Caco-2 (cell line): ENCODE measurements around the gene KCNH8. TPM values are rescaled to one million over a fixed set of nuclear protein-coding genes. Genes with fewer than 3 reads are reported as not detected.

Source experiments
- BruUV-seq: library from RNA; stranded (reverse); fragments of 400-500 nt; replicated peaks from 2 replicates; lab custom pipeline; 2021; lab: Mats Ljungman, UMichigan
- CTCF ChIA-PET: fragments of 300-600 bp; sonication (Branson Sonifier 250); formaldehyde crosslinking; loops from one replicate; lab custom pipeline; 2022; ENCODE audit warnings: antibody characterized with exemption; lab: Charles Lee
- POLR2A ChIA-PET: fragments of 300-600 bp; sonication (Branson Sonifier 250); formaldehyde crosslinking; loops from one replicate; lab custom pipeline; 2022; ENCODE audit warnings: antibody characterized with exemption; lab: Charles Lee
- DNase-seq, 2 experiments: peaks; one replicate each; pipeline versions ENCODE4 v3.0.0 to v3.0.0-alpha.2; 2020 to 2022
- H3K27me3 ChIP-seq: replicated peaks from 2 replicates; pipeline ENCODE4 v1.6.0; 2011; ENCODE audit warnings: low read length; ENCODE audit not compliant: control insufficient read depth, insufficient read depth
- H3K36me3 ChIP-seq: 2 replicates; pipeline ENCODE4 v1.5.1; 2011; ENCODE audit warnings: low read length; ENCODE audit not compliant: control insufficient read depth, insufficient read depth
- H3K4me1 ChIP-seq: fragments of 250-450 bp; sonication (Bioruptor Pico); 2 replicates; pipeline ENCODE4 v1.5.1; 2020; ENCODE audit warnings: mild to moderate bottlenecking
- H3K4me3 ChIP-seq: 2 replicates; pipeline ENCODE4 v1.5.1; 2011; ENCODE audit warnings: low read depth, mild to moderate bottlenecking, control low read depth, low read length
- H3K9me3 ChIP-seq: fragments of 250-450 bp; sonication (Bioruptor Pico); 2 replicates; pipeline ENCODE4 v1.5.1; 2020; ENCODE audit warnings: mild to moderate bottlenecking, moderate library complexity
- H3K27ac Mint-ChIP-seq: one replicate; pipeline ENCODE4 v1.8.0; 2022; ENCODE audit warnings: mixed read lengths; ENCODE audit not compliant: unreplicated experiment
- H3K27me3 Mint-ChIP-seq: one replicate; pipeline ENCODE4 v1.8.0; 2022; ENCODE audit warnings: mixed read lengths; ENCODE audit not compliant: insufficient read depth, unreplicated experiment
- H3K36me3 Mint-ChIP-seq: one replicate; pipeline ENCODE4 v1.8.0; 2022; ENCODE audit warnings: mild to moderate bottlenecking, mixed read lengths; ENCODE audit not compliant: insufficient read depth, unreplicated experiment
- H3K4me1 Mint-ChIP-seq: one replicate; pipeline ENCODE4 v1.8.0; 2022; ENCODE audit warnings: low read depth, mixed read lengths; ENCODE audit not compliant: unreplicated experiment
- H3K4me3 Mint-ChIP-seq: one replicate; pipeline ENCODE4 v1.8.0; 2022; ENCODE audit warnings: mild to moderate bottlenecking, moderate library complexity, mixed read lengths; ENCODE audit not compliant: unreplicated experiment
- H3K9me3 Mint-ChIP-seq: one replicate; pipeline ENCODE4 v1.8.0; 2022; ENCODE audit warnings: mixed read lengths; ENCODE audit not compliant: unreplicated experiment
- CTCF ChIP-seq, 2 experiments: fragments of 200-600 bp in 1 of 2; IDR thresholded peaks; 1 replicate in 1 of 2; 2 replicates in 1 of 2; pipeline versions ENCODE4 v1.5.1 to v1.8.0; 2011 to 2022; ENCODE audit warnings: antibody characterized with exemption in 1 of 2, control low read depth in 1 of 2, inconsistent platforms in 1 of 2, low read depth in 1 of 2, low read length in 1 of 2, mild to moderate bottlenecking in 1 of 2, moderate library complexity in 1 of 2; ENCODE audit not compliant: insufficient read depth in 1 of 2, severe bottlenecking in 1 of 2, unreplicated experiment in 1 of 2
- intact Hi-C: fragments of 100-400 bp; cut with micrococcal nuclease; formaldehyde crosslinking; loops from one replicate; pipeline ENCODE4 v1.10.0; 2022; ENCODE audit not compliant: unreplicated experiment
- total RNA-seq: library from RNA; stranded (reverse); gene quantifications from 2 replicates; pipeline ENCODE4 v1.2.3, GENCODE V29; 2022

Gene KCNH8
- total RNA-seq, 1 experiment from 2014 or later: 0.07 TPM

DNA sequence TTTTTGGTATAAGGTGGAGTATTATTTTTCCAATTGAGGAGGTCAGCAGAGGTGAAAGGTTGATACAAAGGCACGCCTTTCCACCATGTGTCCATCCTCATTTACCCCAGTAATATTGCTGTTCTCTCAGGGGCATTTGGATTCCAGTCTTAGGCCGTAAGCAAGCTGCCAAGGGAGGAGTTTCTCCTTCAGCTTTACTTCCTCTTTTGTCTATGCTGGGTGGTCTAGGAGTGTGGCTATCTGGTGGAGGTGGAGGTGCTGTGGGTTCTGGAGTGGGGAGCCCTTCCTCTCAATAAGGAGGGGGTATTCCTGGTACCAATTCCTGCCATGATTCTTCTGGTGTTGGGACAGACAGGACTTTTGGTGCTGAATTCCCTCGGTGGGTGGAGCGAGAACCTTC lies 340.6 kb downstream of the KCNH8 start:
- no peaks in the 10 kb centered on the region for H3K4me1 ChIP-seq
- Mint-ChIP-seq H3K4me1 (no peaks in the 10 kb centered on the region), H3K27ac (no peak overlapping the region), H3K36me3 (no peaks in the 10 kb centered on the region), H3K4me3 (no peak overlapping the region), H3K9me3 (no peaks in the 10 kb centered on the region), H3K27me3 (peaks cover 10% of the 10 kb centered on the region)
- H3K27me3 ChIP-seq: no peaks in the 10 kb centered on the region
- ChIA-PET POLR2A (no interaction called here), CTCF (no interaction called here)
- H3K4me3 ChIP-seq: no peak overlapping the region
- no peaks in the 10 kb centered on the region for H3K9me3 ChIP-seq
- no peaks in the 10 kb centered on the region for H3K36me3 ChIP-seq
- TF ChIP-seq CTCF (IDR thresholded peaks at IDR 0.05; ENCODE audit: insufficient read depth in 1 of 2, low read depth in 1 of 2, low read length in 1 of 2, severe bottlenecking in 1 of 2, unreplicated experiment in 1 of 2): no peak
- BruUV-seq: no TSS peak
- intact Hi-C loops: loop anchor here (10.0 kb wide), 1 partner anchor 376 kb away; no protein-coding TSS in a partner anchor
- no peak for DNase-seq

GRCh38 chr3:19489936-19490335 lies 341.6 kb downstream of the KCNH8 start:
- ChIA-PET POLR2A (no interaction called here), CTCF (no interaction called here)
- Mint-ChIP-seq H3K36me3 (no peaks in the 10 kb centered on the region), H3K4me1 (no peaks in the 10 kb centered on the region), H3K27ac (no peak overlapping the region), H3K4me3 (no peak overlapping the region), H3K27me3 (peaks cover 10% of the 10 kb centered on the region), H3K9me3 (no peaks in the 10 kb centered on the region)
- no peak for TF ChIP-seq CTCF (IDR thresholded peaks at IDR 0.05; ENCODE audit: insufficient read depth in 1 of 2, low read depth in 1 of 2, low read length in 1 of 2, severe bottlenecking in 1 of 2, unreplicated experiment in 1 of 2)
- Histone ChIP-seq H3K4me3 (no peak overlapping the region), H3K27me3 (no peaks in the 10 kb centered on the region), H3K9me3 (no peaks in the 10 kb centered on the region), H3K36me3 (no peaks in the 10 kb centered on the region), H3K4me1 (no peaks in the 10 kb centered on the region)
- no TSS peak for BruUV-seq
- no peak for DNase-seq
- intact Hi-C loops: loop anchor here (10.0 kb wide), 1 partner anchor 375 kb away; no protein-coding TSS in a partner anchor

- H3K27ac Mint-ChIP-seq: no peak overlapping the region
- H3K4me1 ChIP-seq: no peaks in the 10 kb centered on the region
- H3K4me3 Mint-ChIP-seq: no peak overlapping the region
- no peaks in the 10 kb centered on the region for H3K27me3 Mint-ChIP-seq
- H3K4me3 ChIP-seq: no peak overlapping the region
- H3K9me3 Mint-ChIP-seq: no peaks in the 10 kb centered on the region
- no TSS peak for BruUV-seq
- no peaks in the 10 kb centered on the region for H3K36me3 ChIP-seq
- ChIA-PET CTCF (no interaction called here), POLR2A (no interaction called here)
- no peaks in the 10 kb centered on the region for H3K36me3 Mint-ChIP-seq
- no peaks in the 10 kb centered on the region for H3K27me3 ChIP-seq
- TF ChIP-seq CTCF (IDR thresholded peaks at IDR 0.05; ENCODE audit: insufficient read depth in 1 of 2, low read depth in 1 of 2, low read length in 1 of 2, severe bottlenecking in 1 of 2, unreplicated experiment in 1 of 2): no peak
- intact Hi-C loops: no loop called here
- no peak for DNase-seq
- no peaks in the 10 kb centered on the region for H3K4me1 Mint-ChIP-seq
- H3K9me3 ChIP-seq: no peaks in the 10 kb centered on the region
These were observed 357.9 kb downstream of the KCNH8 start for GRCh38 chr3:19506171-19506570.
